ENCODE data around the gene NAA15.

- no peak for TF ChIP-seq CTCF (IDR thresholded peaks at IDR 0.05; ENCODE audit: low read length)
- TF ChIP-seq EZH2 (IDR thresholded peaks at IDR 0.05; ENCODE audit: borderline replicate concordance, low read length) = no peak
These were observed 18.3 kb downstream of the NAA15 start for GRCh38 chr4:139319571-139319970.

Measured in OCI-LY1 (cell line).